CD4-positive, alpha-beta T cell treated with Interleukin-21 for 1 hour (primary cell): Measurements from ENCODE around the gene PSME3.
"Not testable (repeated sequence)": the region's sequence is repeated elsewhere in the genome, so short reads cannot be mapped to it uniquely, and the experiment has no call there.

Experiments used
- DNase-seq: peaks from one replicate; pipeline ENCODE4 v3.0.0-alpha.2; 2020

PSME3 gene

DNA sequence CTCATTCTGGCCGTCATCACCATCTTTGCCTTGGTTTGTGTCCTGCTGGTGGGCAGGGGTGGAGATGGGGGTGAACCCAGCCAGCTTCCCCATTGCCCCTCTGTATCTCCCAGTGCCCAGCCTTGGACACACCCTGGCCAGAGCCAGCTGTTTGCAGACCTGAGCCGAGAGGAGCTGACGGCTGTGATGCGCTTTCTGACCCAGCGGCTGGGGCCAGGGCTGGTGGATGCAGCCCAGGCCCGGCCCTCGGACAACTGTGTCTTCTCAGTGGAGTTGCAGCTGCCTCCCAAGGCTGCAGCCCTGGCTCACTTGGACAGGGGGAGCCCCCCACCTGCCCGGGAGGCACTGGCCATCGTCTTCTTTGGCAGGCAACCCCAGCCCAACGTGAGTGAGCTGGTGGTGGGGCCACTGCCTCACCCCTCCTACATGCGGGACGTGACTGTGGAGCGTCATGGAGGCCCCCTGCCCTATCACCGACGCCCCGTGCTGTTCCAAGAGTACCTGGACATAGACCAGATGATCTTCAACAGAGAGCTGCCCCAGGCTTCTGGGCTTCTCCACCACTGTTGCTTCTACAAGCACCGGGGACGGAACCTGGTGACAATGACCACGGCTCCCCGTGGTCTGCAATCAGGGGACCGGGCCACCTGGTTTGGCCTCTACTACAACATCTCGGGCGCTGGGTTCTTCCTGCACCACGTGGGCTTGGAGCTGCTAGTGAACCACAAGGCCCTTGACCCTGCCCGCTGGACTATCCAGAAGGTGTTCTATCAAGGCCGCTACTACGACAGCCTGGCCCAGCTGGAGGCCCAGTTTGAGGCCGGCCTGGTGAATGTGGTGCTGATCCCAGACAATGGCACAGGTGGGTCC is 18.4 kb downstream of the PSME3 start:
- not testable (repeated sequence) for DNase-seq

DNA sequence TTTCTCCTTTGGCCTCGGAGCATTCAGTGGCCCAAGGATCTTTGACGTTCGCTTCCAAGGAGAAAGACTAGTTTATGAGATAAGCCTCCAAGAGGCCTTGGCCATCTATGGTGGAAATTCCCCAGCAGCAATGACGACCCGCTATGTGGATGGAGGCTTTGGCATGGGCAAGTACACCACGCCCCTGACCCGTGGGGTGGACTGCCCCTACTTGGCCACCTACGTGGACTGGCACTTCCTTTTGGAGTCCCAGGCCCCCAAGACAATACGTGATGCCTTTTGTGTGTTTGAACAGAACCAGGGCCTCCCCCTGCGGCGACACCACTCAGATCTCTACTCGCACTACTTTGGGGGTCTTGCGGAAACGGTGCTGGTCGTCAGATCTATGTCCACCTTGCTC is 19.2 kb downstream of the PSME3 start:
- DNase-seq = no peak

DNA sequence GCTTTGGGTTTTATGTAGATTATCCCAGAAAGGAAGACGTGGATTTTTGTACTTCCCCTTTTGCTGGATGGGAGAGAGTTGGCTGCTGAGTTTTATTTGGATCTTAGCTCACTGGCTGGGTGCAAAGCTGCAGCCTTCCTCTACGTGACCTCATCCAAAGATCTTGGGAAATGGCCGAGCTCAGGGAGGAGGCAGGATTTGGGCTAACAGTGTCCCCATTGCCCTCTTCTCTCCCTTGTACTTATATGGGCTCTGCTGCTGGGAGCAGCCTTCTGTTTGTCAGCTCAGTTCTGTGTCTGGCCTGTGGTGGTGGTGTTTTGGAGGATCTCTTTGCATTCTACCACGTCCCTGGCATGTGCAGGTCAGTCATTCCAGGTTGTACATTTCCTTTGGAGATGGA is 19.8 kb downstream of the PSME3 start:
- no peak for DNase-seq

DNA sequence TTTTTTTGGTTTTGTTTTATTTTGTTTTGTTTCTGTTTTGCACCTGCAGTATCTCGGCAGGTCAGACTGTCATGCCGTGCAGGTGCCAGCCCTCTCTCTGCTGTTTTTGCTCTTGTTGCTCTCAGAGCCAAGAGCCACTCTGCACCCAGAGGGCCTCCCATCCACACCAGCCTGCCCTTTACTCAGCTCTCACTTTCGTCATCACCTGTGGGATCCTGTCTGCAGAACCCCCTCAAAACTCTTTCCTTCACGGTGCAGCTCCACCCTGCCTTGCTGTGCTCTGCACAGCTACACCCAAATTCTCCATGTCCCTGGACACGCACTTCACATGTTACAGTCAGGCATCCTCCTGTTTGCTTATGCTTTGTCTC is 20.4 kb downstream of the PSME3 start:
- no peak for DNase-seq

DNA sequence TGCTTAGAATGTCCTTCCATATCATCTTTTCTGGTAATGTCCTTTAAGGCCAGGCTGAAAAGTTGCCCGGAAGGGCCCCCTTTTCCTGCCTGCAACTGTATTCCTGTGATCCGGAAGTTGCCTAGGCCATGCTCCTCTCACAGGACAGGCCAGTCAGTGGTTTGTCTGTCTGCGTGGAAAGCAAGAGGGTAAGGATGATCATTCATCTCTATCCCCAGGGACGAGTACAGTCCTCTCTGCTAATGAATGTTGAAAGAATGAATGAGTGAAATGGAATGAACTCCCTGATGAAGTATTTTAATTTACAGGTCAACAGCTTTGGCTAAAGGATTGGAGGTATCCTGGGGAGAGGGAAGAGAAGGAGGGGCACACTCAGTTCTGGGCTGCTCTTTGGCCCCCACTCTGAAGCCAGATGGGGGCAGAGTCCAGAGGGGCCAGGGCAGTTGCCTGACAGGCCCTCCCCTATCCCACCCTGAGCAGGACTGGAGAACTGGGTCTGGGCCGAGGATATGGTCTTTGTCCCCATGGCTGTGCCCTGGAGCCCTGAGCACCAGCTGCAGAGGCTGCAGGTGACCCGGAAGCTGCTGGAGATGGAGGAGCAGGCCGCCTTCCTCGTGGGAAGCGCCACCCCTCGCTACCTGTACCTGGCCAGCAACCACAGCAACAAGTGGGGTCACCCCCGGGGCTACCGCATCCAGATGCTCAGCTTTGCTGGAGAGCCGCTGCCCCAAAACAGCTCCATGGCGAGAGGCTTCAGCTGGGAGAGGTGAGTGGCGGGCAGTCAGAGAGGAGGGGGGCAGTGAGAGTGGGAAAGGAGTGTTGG is 21.0 kb downstream of the PSME3 start:
- no peak for DNase-seq

DNA sequence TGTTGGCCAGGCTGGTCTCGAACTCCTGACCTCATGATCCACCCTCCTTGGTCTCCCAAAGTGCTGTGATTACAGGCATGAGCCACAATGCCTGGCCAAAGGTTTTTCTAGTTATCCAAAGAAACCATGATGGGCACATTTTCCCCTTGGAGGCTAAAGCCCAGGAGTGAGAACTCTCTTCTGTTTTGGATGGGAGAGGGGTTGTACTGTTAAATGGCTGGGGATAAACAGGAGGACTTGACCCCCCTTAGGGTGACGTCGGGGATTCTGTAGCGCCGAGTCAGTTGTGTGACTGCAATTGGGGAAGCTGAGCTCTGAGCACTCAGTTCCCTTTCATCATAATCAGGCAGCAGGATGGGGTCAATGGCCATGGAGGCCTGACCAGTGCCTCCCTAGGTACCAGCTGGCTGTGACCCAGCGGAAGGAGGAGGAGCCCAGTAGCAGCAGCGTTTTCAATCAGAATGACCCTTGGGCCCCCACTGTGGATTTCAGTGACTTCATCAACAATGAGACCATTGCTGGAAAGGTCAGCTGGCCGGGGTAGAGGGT is 21.9 kb downstream of the PSME3 start:
- DNase-seq = no peak

DNA sequence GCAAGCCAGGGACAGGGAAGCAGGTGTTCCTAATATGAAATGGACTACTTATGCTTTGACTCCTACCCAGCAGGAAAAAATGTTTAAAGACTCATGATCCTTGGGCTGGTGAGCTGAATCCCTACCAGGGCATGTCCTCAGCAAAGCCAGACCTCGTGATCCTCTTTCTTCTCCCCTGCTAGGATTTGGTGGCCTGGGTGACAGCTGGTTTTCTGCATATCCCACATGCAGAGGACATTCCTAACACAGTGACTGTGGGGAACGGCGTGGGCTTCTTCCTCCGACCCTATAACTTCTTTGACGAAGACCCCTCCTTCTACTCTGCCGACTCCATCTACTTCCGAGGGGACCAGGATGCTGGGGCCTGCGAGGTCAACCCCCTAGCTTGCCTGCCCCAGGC is 22.9 kb downstream of the PSME3 start:
- DNase-seq = not testable (repeated sequence)

DNA sequence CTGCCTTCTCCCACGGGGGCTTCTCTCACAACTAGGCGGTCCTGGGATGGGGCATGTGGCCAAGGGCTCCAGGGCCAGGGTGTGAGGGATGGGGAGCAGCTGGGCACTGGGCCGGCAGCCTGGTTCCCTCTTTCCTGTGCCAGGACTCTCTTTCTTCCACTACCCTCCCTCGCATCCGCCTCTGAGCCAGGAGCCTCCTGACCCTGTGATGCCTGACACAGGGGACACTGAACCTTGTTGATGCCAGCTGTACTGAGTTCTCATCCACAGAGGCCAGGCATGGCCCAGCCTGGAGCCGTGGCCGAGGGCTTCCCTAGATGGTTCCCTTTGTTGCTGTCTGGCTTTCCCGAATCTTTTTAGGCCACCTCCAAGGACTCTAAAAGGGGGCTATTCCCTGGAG is 23.3 kb downstream of the PSME3 start:
- DNase-seq = not testable (repeated sequence)

DNA sequence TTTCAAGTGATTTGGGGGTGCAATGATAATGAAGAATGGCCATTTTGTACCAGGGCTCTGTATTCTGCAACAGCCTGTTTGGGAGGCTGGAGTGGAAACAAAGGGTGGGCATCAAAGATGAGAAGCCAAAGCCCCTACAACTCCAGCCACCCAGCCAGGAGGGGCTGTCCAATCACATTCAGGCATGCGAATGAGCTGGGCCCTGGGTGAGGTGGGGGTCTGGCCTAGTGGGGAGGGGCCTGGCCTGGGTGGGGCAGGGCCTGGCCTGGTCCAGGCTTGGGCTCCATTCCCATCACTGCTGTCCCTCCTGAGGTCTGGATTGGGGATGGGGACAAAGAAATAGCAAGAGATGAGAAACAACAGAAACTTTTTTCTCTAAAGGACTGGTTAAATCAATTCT is 24.2 kb downstream of the PSME3 start:
- DNase-seq = no peak

DNA sequence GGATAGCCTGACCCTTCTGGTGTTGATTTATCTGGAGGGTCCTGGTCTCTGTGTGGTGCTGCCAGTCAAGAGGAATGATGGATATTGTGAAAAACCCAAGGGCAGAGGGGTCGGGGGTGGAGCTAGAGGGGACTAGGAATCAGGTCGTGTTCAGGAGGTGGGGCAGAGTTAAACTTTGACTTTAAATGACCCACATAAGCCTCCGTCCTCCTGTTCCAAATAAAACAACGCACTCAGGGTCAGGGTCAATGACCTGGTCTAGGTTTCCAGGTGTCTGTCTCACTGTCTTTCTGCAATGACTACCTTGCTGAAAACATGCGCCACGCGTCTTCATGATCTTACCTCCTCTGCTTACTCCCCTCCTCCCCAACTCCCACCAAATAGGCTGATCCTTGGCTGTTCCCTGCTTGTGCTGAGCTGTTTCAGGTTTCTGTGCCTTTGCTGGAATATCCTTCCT is 32.5 kb downstream of the PSME3 start:
- DNase-seq = no peak

DNA sequence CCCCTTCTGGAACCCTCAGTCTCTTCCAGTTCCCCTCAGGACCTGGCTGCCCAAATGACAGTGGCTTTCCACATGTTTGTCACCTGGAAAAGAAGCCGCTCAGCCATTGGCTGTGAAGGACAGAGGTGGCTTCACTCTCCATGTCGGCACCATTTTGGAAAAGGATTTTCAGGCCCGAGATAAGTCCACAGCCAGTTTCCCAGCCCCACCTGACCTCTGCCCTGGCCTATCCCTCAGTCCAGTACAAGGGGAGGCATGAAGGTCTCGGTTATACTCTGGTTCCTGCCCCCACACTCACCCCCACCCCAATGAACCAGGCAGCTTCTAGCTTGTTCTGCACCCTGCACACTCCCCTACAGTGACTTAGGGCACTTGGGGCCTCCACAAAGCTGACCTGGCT is 33.0 kb downstream of the PSME3 start:
- no peak for DNase-seq

DNA sequence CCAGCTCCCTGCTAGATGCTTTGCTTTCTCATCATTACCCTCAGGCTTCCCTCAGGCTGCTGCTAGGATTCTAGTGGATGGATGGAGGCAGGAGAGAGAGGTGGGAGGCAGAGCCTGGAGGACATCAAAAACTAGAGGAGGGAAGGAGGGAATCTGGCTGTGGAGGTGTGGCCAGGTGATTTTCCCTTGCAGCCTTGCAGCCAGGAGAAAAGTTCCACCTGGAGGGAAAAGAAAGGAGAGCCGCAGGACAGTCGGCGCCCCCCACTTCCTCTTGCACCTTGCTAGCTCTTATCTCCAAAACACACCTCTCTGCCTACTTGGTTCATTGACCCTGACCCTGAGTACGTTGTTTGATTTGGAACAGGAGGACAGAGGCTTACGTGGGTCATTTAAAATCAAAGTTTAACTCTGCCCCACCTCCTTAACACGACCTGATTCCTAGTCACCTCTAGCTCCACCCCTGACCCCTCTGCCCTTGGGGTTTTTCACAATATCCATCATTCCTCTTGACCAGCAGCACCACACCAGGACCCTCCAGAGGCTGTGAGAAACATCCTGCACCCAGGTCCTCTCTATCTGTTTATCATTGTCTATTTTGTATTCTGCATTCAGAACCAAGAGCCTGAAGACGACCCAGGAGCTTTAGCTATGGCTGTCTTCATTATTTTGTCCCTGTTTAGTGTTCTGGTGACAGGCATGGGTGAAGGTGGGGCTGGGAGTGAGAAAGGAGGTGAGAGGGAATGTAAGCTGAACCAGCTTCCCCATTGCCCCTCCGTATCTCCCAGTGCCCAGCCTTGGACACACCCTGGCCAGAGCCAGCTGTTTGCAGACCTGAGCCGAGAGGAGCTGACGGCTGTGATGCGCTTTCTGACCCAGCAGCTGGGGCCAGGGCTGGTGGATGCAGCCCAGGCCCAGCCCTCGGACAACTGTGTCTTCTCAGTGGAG is 33.7 kb downstream of the PSME3 start:
- DNase-seq = no peak

DNA sequence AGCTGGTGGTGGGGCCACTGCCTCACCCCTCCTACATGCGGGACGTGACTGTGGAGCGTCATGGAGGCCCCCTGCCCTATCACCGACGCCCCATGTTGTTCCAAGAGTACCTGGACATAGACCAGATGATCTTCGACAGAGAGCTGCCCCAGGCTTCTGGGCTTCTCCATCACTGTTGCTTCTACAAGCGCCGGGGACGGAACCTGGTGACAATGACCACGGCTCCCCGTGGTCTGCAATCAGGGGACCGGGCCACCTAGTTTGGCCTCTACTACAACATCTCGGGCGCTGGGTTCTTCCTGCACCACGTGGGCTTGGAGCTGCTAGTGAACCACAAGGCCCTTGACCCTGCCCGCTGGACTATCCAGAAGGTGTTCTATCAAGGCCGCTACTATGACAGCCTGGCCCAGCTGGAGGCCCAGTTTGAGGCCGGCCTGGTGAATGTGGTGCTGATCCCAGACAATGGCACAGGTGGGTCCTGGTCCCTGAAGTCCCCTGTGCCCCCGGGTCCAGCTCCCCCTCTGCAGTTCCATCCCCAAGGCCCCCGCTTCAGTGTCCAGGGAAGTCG is 34.6 kb downstream of the PSME3 start:
- not testable (repeated sequence) for DNase-seq

DNA sequence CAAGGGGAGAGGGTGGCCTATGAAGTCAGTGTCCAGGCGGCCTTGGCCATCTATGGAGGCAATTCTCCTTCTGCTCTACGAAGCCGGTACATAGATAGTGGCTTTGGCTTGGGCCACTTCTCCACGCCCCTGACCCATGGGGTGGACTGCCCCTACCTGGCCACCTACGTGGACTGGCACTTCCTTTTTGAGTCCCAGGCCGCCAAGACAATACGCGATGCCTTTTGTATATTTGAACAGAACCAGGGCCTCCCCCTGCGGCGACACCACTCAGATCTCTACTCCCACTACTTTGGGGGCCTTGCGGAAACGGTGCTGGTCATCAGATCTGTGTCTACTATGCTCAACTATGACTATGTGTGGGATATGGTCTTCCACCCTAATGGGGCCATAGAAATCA is 35.1 kb downstream of the PSME3 start:
- DNase-seq = no peak

DNA sequence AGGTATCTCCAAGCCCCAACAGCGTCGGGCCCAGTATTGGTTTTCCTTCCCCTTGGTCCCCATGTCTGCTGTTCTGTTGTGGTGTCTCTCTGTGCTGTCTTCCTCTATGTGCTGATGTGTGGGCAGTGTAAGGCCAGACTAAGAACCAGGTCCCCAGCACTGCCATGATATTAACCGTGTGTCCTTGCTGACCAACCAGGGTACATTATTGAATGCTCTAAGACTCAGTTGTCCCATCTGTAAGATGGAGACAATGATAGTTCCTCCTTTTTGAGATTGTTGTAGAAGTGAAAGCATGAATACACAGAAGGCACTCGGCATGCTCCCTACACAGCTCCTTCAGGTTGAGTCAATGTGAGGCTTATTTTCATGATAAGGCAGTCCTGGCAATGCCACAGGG is 38.5 kb downstream of the PSME3 start:
- DNase-seq = no peak

DNA sequence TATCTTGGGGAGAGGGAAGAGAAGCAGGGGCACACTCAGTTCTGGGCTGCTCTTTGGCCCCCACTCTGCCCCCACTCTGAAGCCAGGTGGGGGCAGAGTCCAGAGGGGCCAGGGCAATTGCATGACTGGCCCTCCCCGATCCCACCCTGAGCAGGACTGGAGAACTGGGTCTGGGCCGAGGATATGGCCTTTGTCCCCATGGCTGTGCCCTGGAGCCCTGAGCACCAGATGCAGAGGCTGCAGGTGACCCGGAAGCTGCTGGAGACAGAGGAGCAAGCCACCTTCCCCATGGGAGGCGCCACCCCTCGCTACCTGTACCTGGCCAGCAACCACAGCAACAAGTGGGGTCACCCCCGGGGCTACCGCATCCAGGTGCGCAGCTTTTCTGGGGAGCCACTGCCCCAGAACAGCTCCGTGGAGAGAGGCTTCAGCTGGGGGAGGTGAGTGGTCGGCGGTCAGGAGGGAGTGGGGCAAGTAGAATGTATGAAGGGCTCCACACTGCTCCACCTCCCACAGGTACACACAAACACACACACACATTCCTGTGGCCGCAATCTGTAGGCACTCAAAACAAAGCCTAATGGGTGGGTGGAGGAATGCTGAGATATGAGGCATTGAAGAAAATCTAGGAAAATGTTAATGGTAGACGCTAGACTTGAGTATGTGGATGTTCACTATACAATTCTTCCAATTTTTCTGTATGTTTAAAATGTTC is 39.2 kb downstream of the PSME3 start:
- no peak for DNase-seq

DNA sequence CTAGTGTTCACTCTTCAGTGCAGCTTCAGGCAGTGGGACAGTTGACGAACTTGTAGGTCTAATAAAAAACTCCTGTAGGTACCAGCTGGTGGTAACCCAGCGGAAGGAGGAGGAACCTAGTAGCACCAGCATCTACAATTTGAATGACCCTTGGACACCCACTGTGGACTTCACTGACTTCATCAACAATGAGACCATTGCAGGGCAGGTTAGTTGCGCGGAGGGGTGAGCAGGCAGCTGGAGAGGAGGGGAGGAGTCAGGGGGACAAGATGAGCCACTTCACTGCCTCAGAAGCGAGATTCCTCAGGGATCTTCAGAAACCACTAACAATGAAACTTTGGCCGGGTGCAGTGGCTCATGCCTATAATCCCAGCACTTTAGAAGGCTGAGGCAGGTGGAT is 40.1 kb downstream of the PSME3 start:
- DNase-seq = no peak

DNA sequence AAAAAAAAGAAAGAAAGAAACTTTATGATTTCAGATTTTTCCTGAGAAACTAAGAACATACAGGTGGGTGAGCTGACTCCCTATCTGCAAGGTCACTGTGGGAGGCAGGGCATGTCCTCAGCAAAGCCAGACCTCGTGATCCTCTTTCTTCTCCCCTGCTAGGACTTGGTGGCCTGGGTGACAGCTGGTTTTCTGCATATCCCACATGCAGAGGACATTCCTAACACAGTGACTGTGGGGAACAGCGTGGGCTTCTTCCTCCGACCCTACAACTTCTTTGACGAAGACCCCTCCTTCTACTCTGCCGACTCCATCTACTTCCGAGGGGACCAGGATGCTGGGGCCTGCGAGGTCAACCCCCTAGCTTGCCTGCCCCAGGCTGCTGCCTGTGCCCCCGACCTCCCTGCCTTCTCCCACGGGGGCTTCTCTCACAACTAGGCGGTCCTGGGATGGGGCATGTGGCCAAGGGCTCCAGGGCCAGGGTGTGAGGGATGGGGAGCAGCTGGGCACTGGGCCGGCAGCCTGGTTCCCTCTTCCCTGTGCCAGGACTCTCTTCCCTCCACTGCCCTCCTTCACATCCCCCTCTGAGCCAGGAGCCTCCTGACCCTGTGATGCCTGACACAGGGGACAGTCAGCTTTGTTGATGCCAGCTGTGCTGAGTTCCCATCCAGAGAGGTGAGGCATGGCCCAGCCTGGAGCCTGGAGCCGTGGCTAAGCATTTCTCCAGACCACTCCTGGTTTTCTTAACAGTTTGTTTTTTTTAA is 40.9 kb downstream of the PSME3 start:
- not testable (repeated sequence) for DNase-seq

DNA sequence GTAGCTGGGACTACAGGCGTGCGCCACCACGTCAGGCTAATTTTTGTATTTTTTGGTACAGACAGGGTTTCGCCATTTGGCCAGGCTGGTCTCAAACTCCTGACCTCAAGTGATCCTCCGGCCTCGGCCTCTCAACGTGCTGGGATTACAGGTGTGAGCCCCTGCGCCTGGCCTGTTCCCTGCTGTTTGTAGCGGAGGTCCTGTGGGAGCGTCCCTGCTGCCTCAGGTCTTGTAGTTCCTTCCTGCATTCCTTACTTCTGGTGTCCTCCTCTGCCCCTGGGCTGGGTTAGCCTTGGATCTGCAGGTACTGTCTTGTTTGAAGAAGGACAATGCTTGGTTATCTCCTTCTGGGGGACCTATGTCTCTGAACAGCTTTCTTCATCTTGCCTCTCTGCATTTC is 43.8 kb downstream of the PSME3 start:
- DNase-seq = no peak

DNA sequence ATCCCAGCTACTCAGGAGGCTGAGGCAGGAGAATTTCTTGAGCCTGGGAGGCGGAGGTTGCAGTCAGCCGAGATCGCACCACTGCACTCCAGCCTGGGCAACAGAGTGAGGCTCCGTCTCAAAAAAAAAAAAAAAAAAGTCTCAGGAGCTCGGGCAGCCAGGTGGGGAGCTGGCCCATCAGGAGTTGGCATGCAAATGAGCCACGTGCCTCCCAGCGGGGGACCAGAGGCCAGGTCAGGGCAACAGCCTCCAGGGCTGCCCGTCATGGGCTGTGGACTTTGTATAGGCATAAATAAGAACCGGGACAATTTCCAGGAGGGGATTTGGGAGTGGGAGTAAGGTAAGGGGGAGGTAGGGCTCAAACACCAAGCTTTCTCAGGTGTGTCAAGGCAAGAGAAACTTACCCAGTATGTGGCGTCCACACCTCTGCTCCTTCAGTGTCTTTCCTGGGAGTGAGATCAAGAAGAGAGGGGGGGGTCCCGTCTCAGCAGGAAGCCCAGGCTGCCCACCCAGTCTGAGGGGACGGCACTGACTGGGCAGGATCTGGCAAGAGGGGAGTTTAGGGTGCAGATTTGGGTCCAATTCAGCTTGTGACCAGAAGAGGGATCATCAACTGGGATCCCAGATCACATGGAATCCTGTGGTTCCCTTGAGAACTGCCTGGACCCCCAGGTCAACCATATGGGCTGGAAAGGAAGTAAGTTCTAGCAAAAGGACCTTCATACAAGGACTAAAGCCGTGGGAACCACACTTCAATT is 45.1 kb downstream of the PSME3 start:
- no peak for DNase-seq
